PC-3 (cell line): ENCODE measurements around the gene LRCOL1. TPM values are rescaled to one million over a fixed set of nuclear protein-coding genes. Genes with fewer than 3 reads are reported as not detected.

Experiments
- ATAC-seq: fragments of 200-7000 bp; cut with Tn5 transposase; 2 replicates; pipeline ENCODE4 v1.9.1; 2020; ENCODE audit warnings: mild to moderate bottlenecking, moderate library complexity
- BruUV-seq: library from RNA; stranded (reverse); fragments of 400-500 nt; replicated peaks from 2 replicates; lab custom pipeline; 2021; lab: Mats Ljungman, UMichigan
- CTCF ChIA-PET: fragments of 300-600 bp; sonication (Branson Sonifier 250); formaldehyde crosslinking; loops from one replicate; lab custom pipeline; 2022; ENCODE audit warnings: antibody characterized with exemption; lab: Charles Lee
- POLR2A ChIA-PET: fragments of 300-600 bp; sonication (Branson Sonifier 250); formaldehyde crosslinking; loops from one replicate; lab custom pipeline; 2022; ENCODE audit warnings: antibody characterized with exemption; ENCODE audit not compliant: unreplicated experiment; lab: Charles Lee
- DNase-seq: peaks from one replicate; pipeline ENCODE4 v3.0.0-alpha.2; 2015
- H2AFZ ChIP-seq: fragments of 300-600 bp; sonication (generic); 2 replicates; pipeline ENCODE4 v1.6.0; 2016; ENCODE audit warnings: antibody characterized with exemption, low read length
- H3F3A ChIP-seq: fragments of 300-600 bp; sonication (generic); one replicate; pipeline ENCODE4 v1.6.0; 2017; ENCODE audit warnings: antibody characterized with exemption, low read length, control low read depth, mild to moderate bottlenecking; ENCODE audit not compliant: unreplicated experiment
- H3K27ac ChIP-seq: fragments of 300-600 bp; sonication (generic); 2 replicates; pipeline ENCODE4 v1.5.1; 2016; ENCODE audit warnings: mild to moderate bottlenecking, low read length
- H3K27me3 ChIP-seq: fragments of 300-600 bp; sonication (generic); 2 replicates; pipeline ENCODE4 v1.6.1; 2016; ENCODE audit warnings: low read length, mixed read lengths
- H3K36me3 ChIP-seq: fragments of 300-600 bp; sonication (generic); 2 replicates; pipeline ENCODE4 v1.6.1; 2016; ENCODE audit warnings: low read depth, mixed run types, low read length, mixed read lengths
- H3K4me1 ChIP-seq: fragments of 300-600 bp; sonication (generic); 2 replicates; pipeline ENCODE4 v1.5.1; 2016; ENCODE audit warnings: low read length; ENCODE audit not compliant: insufficient read depth
- H3K4me2 ChIP-seq: fragments of 300-600 bp; sonication (generic); 2 replicates; pipeline ENCODE4 v1.6.0; 2016; ENCODE audit warnings: low read length
- H3K4me3 ChIP-seq: fragments of 300-600 bp; sonication (generic); 2 replicates; pipeline ENCODE4 v1.5.1; 2016; ENCODE audit warnings: mild to moderate bottlenecking, low read length, mixed read lengths
- H3K79me2 ChIP-seq: fragments of 300-600 bp; sonication (generic); 2 replicates; pipeline ENCODE4 v1.6.1; 2017; ENCODE audit warnings: low read length, mixed read lengths
- H3K9ac ChIP-seq: fragments of 300-600 bp; sonication (generic); 2 replicates; pipeline ENCODE4 v1.6.0; 2016; ENCODE audit warnings: mild to moderate bottlenecking, low read length
- H3K9me2 ChIP-seq: fragments of 300-600 bp; sonication (generic); replicated peaks from 2 replicates; pipeline ENCODE4 v1.6.1; 2016; ENCODE audit warnings: mixed run types, low read length, mixed read lengths
- H3K9me3 ChIP-seq: fragments of 300-600 bp; sonication (generic); 2 replicates; pipeline ENCODE4 v1.6.1; 2016; ENCODE audit warnings: low read length, mixed read lengths
- H4K20me1 ChIP-seq: fragments of 300-600 bp; sonication (generic); 2 replicates; pipeline ENCODE4 v1.6.1; 2016; ENCODE audit warnings: low read length, mixed read lengths
- CTCF ChIP-seq: fragments of 300-600 bp; sonication (generic); conservative IDR thresholded peaks from 2 replicates; pipeline ENCODE4 v1.5.1; 2017; ENCODE audit warnings: antibody characterized with exemption, low read depth, mild to moderate bottlenecking, low read length
- EZH2 ChIP-seq: fragments of 300-600 bp; sonication (generic); IDR thresholded peaks from one replicate; pipeline ENCODE4 v1.6.1; 2017; ENCODE audit warnings: antibody characterized with exemption, mild to moderate bottlenecking, low read length; ENCODE audit not compliant: unreplicated experiment
- EZH2phosphoT487 ChIP-seq: fragments of 300-600 bp; sonication (generic); IDR thresholded peaks from 2 replicates; pipeline ENCODE4 v1.6.1; 2018; ENCODE audit warnings: mild to moderate bottlenecking, antibody characterized with exemption, low read length, borderline replicate concordance
- intact Hi-C: fragments of 100-400 bp; cut with micrococcal nuclease; formaldehyde crosslinking; loops from 2 replicates; pipeline ENCODE4 v1.9.0; 2023
- total RNA-seq: library from RNA; depleted of rRNA; stranded (reverse); fragments of >200 nt; gene quantifications from 2 replicates; pipeline ENCODE4 v1.2.3, GENCODE V29; 2014

LRCOL1 gene
- total RNA-seq, 1 experiment from 2014 or later, result not detected

GRCh38 chr12:132571051-132571450, 39.3 kb downstream of the LRCOL1 start:
- H3K36me3 ChIP-seq, result peaks cover 22% of the 10 kb centered on the region; the same call in 1 of the 2 replicates
- no peak overlapping the region for H3K4me3 ChIP-seq
- ATAC-seq, result no peak
- no peaks in the 10 kb centered on the region for H3K4me1 ChIP-seq
- H3F3A ChIP-seq, result no peaks in the 10 kb centered on the region
- DNase-seq, result no peak
- no peaks in the 10 kb centered on the region for H3K9me3 ChIP-seq
- no peaks in the 10 kb centered on the region for H3K9me2 ChIP-seq
- no peaks in the 10 kb centered on the region for H3K27me3 ChIP-seq
- CTCF ChIA-PET, result no interaction called here
- POLR2A ChIA-PET, result no interaction called here
- H3K79me2 ChIP-seq, result peaks cover 13% of the 10 kb centered on the region
- BruUV-seq, result no TSS peak
- TF ChIP-seq EZH2phosphoT487 (no peak), EZH2 (no peak), CTCF (no peak)
- H3K4me2 ChIP-seq, result no peak overlapping the region
- H4K20me1 ChIP-seq, result peaks cover 7% of the 10 kb centered on the region; the same call in 1 of the 2 replicates
- intact Hi-C loops, result no loop called here
- H3K9ac ChIP-seq, result no peak overlapping the region
- H2AFZ ChIP-seq, result no peak overlapping the region
- H3K27ac ChIP-seq, result no peak overlapping the region

- Histone ChIP-seq H3K9me3 (no peaks in the 10 kb centered on the region), H2AFZ (no peak overlapping the region), H3K4me2 (no peak overlapping the region), H3K27me3 (no peaks in the 10 kb centered on the region), H3K9me2 (no peaks in the 10 kb centered on the region), H3K36me3 (peaks cover 26% of the 10 kb centered on the region; the same call in 1 of the 2 replicates), H3K9ac (no peak overlapping the region), H3F3A (no peaks in the 10 kb centered on the region), H3K79me2 (peaks cover 17% of the 10 kb centered on the region), H4K20me1 (peaks cover 11% of the 10 kb centered on the region), H3K4me3 (no peak overlapping the region), H3K27ac (no peak overlapping the region), H3K4me1 (no peaks in the 10 kb centered on the region)
- CTCF ChIA-PET, result no interaction called here
- POLR2A ChIA-PET, result no interaction called here
- intact Hi-C loops, result no loop called here
- ATAC-seq, result no peak
- TF ChIP-seq CTCF (no peak), EZH2 (no peak), EZH2phosphoT487 (no peak)
- DNase-seq, result no peak
- no TSS peak for BruUV-seq
Measured at GRCh38 chr12:132570635-132571034, 39.7 kb downstream of the LRCOL1 start.

- intact Hi-C loops, result no loop called here
- H3K9ac ChIP-seq, result no peak overlapping the region
- no peaks in the 10 kb centered on the region for H3K9me2 ChIP-seq
- no peak overlapping the region for H2AFZ ChIP-seq
- H4K20me1 ChIP-seq, result peaks cover 17% of the 10 kb centered on the region
- ATAC-seq (no peak), DNase-seq (no peak)
- TF ChIP-seq EZH2 (no peak), CTCF (no peak), EZH2phosphoT487 (no peak)
- POLR2A ChIA-PET, result no interaction called here
- H3K4me3 ChIP-seq, result no peak overlapping the region
- peaks cover 31% of the 10 kb centered on the region; the same call in 1 of the 2 replicates for H3K36me3 ChIP-seq
- H3K9me3 ChIP-seq, result no peaks in the 10 kb centered on the region
- no peaks in the 10 kb centered on the region for H3K4me1 ChIP-seq
- no peaks in the 10 kb centered on the region for H3F3A ChIP-seq
- no peak overlapping the region for H3K4me2 ChIP-seq
- CTCF ChIA-PET, result no interaction called here
- H3K27ac ChIP-seq, result no peak overlapping the region
- H3K79me2 ChIP-seq, result peaks cover 24% of the 10 kb centered on the region
- H3K27me3 ChIP-seq, result no peaks in the 10 kb centered on the region
- BruUV-seq, result no TSS peak
Measured at GRCh38 chr12:132569856-132570480, 40.4 kb downstream of the LRCOL1 start.
